IMR-90 (cell line): ENCODE measurements around the gene COL27A1. TPM values are rescaled to one million over a fixed set of nuclear protein-coding genes. Genes with fewer than 3 reads are reported as not detected.

ENCODE experiments used
- ATAC-seq: fragments of 200-7000 bp; cut with Tn5 transposase; 2 replicates; pipeline ENCODE4 v1.9.1; 2020; ENCODE audit warnings: low read depth, mild to moderate bottlenecking, moderate library complexity
- BruUV-seq: library from RNA; stranded (reverse); fragments of 400-500 nt; replicated peaks from 2 replicates; lab custom pipeline; 2021; lab: Mats Ljungman, UMichigan
- CTCF ChIA-PET: fragments of 300-600 bp; formaldehyde crosslinking; extraction: SDS; loops from one replicate; lab custom pipeline; 2021; ENCODE audit warnings: antibody characterized with exemption; lab: Yijun Ruan, JAX
- POLR2A ChIA-PET: fragments of 300-600 bp; sonication (Branson Sonifier 250); formaldehyde crosslinking; loops from one replicate; lab custom pipeline; 2022; ENCODE audit warnings: antibody characterized with exemption; ENCODE audit not compliant: unreplicated experiment; lab: Charles Lee
- DNase-seq: peaks from one replicate; pipeline ENCODE4 v3.0.0; 2013
- H2AFZ ChIP-seq: replicated peaks from 2 replicates; pipeline ENCODE3; 2013; ENCODE audit warnings: low read length, mild to moderate bottlenecking; ENCODE audit not compliant: poor library complexity
- H2AK5ac ChIP-seq: 2 replicates; pipeline ENCODE4 v1.6.1; 2013; ENCODE audit warnings: low read depth, low read length, inconsistent platforms
- H2AK9ac ChIP-seq: replicated peaks from 2 replicates; pipeline ENCODE3; 2013; ENCODE audit warnings: mild to moderate bottlenecking, low read depth, low read length, moderate library complexity; ENCODE audit not compliant: poor library complexity
- H2BK120ac ChIP-seq: 2 replicates; pipeline ENCODE4 v1.6.1; 2013; ENCODE audit warnings: low read depth, low read length, inconsistent platforms
- H2BK15ac ChIP-seq: 3 replicates; pipeline ENCODE4 v1.6.1; 2013; ENCODE audit warnings: low read depth, low read length, inconsistent platforms
- H2BK20ac ChIP-seq: 2 replicates; pipeline ENCODE4 v1.6.1; 2013; ENCODE audit warnings: low read depth, mild to moderate bottlenecking, inconsistent platforms, low read length, moderate library complexity
- H2BK5ac ChIP-seq: 2 replicates; pipeline ENCODE4 v1.6.1; 2013; ENCODE audit warnings: mild to moderate bottlenecking, low read depth, low read length, inconsistent platforms; ENCODE audit not compliant: poor library complexity, severe bottlenecking
- H3K14ac ChIP-seq: replicated peaks from 2 replicates; pipeline ENCODE4 v1.6.1; 2013; ENCODE audit warnings: low read depth, low read length, inconsistent platforms
- H3K18ac ChIP-seq: 2 replicates; pipeline ENCODE4 v1.6.1; 2013; ENCODE audit warnings: low read depth, low read length, control low read depth
- H3K23ac ChIP-seq: 2 replicates; pipeline ENCODE4 v1.6.1; 2013; ENCODE audit warnings: low read depth, low read length, inconsistent platforms
- H3K27ac ChIP-seq: 2 replicates; pipeline ENCODE4 v1.5.1; 2013; ENCODE audit warnings: mild to moderate bottlenecking, control low read depth, low read length; ENCODE audit not compliant: insufficient read depth
- H3K27me3 ChIP-seq: 2 replicates; pipeline ENCODE4 v1.6.1; 2013; ENCODE audit warnings: low read length; ENCODE audit not compliant: control insufficient read depth, insufficient read depth
- H3K36me3 ChIP-seq: 2 replicates; pipeline ENCODE4 v1.6.1; 2013; ENCODE audit warnings: low read length, mixed read lengths; ENCODE audit not compliant: control insufficient read depth, insufficient read depth
- H3K4ac ChIP-seq: 2 replicates; pipeline ENCODE4 v1.6.1; 2013; ENCODE audit warnings: low read depth, low read length, inconsistent platforms
- H3K4me1 ChIP-seq: 2 replicates; pipeline ENCODE4 v1.6.1; 2013; ENCODE audit warnings: low read length, mixed read lengths; ENCODE audit not compliant: control insufficient read depth, insufficient read depth
- H3K4me2 ChIP-seq: 2 replicates; pipeline ENCODE4 v1.6.1; 2013; ENCODE audit warnings: low read depth, mild to moderate bottlenecking, control low read depth, low read length, moderate library complexity
- H3K4me3 ChIP-seq: 2 replicates; pipeline ENCODE4 v1.5.1; 2013; ENCODE audit warnings: low read depth, mild to moderate bottlenecking, control low read depth, low read length, moderate library complexity; ENCODE audit not compliant: insufficient read depth
- H3K56ac ChIP-seq: 2 replicates; pipeline ENCODE4 v1.6.1; 2013; ENCODE audit warnings: low read length, inconsistent platforms; ENCODE audit not compliant: insufficient read depth; ENCODE audit errors: extremely low read depth
- H3K79me1 ChIP-seq, 2 experiments: 2 replicates each; pipeline ENCODE4 v1.6.1; 2013; ENCODE audit warnings: low read length in 2 of 2, inconsistent platforms in 1 of 2, low read depth in 1 of 2
- H3K9ac ChIP-seq: 2 replicates; pipeline ENCODE4 v1.6.1; 2013; ENCODE audit warnings: low read depth, low read length, control low read depth
- H3K9me1 ChIP-seq: 2 replicates; pipeline ENCODE4 v1.6.1; 2013; ENCODE audit warnings: low read length, inconsistent platforms; ENCODE audit not compliant: insufficient read depth
- H3K9me3 ChIP-seq: 2 replicates; pipeline ENCODE4 v1.6.1; 2013; ENCODE audit warnings: low read length; ENCODE audit not compliant: control insufficient read depth, insufficient read depth
- H4K20me1 ChIP-seq: 2 replicates; pipeline ENCODE4 v1.6.1; 2013; ENCODE audit warnings: low read length, inconsistent platforms; ENCODE audit not compliant: insufficient read depth
- H4K5ac ChIP-seq: 2 replicates; pipeline ENCODE4 v1.6.1; 2013; ENCODE audit warnings: mild to moderate bottlenecking, low read depth, low read length, control low read depth
- H4K8ac ChIP-seq, 2 experiments: 2 replicates each; pipeline ENCODE4 v1.6.1; 2013; ENCODE audit warnings: low read depth in 2 of 2, low read length in 2 of 2, control low read depth in 1 of 2, inconsistent platforms in 1 of 2
- H4K91ac ChIP-seq: 2 replicates; pipeline ENCODE4 v1.6.1; 2013; ENCODE audit warnings: low read depth, low read length, inconsistent platforms; ENCODE audit not compliant: insufficient read depth
- CHD1 ChIP-seq: IDR thresholded peaks from 2 replicates; pipeline ENCODE4 v1.6.1; 2012; ENCODE audit warnings: low read depth, low read length, improper control_type of control experiment
- MAFK ChIP-seq: IDR thresholded peaks from 2 replicates; pipeline ENCODE4 v1.6.1; 2012; ENCODE audit warnings: low read depth, low read length, improper control_type of control experiment
- MAZ ChIP-seq: IDR thresholded peaks from 2 replicates; pipeline ENCODE4 v1.6.1; 2012; ENCODE audit warnings: low read depth, mild to moderate bottlenecking, low read length, improper control_type of control experiment, moderate library complexity, borderline replicate concordance
- NFE2L2 ChIP-seq: fragments of 150-350 bp; IDR thresholded peaks from 2 replicates; pipeline ENCODE4 v1.6.1; 2016; ENCODE audit warnings: low read depth, mild to moderate bottlenecking, low read length
- POLR2A ChIP-seq: IDR thresholded peaks from 2 replicates; pipeline ENCODE4 v1.6.1; 2012; ENCODE audit warnings: mild to moderate bottlenecking, low read depth, low read length
- RAD21 ChIP-seq: IDR thresholded peaks from 2 replicates; pipeline ENCODE4 v1.6.1; 2012; ENCODE audit warnings: low read length, improper control_type of control experiment
- RFX5 ChIP-seq: IDR thresholded peaks from 2 replicates; pipeline ENCODE4 v1.8.0; 2012; ENCODE audit warnings: low read depth, mild to moderate bottlenecking, low read length, moderate library complexity
- SMC3 ChIP-seq: fragments of 150-350 bp; IDR thresholded peaks from 2 replicates; pipeline ENCODE4 v1.6.1; 2016; ENCODE audit warnings: low read depth, mild to moderate bottlenecking, antibody characterized with exemption, low read length, moderate library complexity
- WGBS, 2 experiments: methylation state at CpG; one replicate each; pipeline versions ENCODE4 v1.1.5 to v1.1.7; 2013; ENCODE audit warnings: missing lambda C conversion rate in 2 of 2; ENCODE audit not compliant: insufficient read length in 1 of 2; ENCODE audit errors: extremely low coverage in 2 of 2; 5-methylcytosine and 5-hydroxymethylcytosine counted together
- dilution Hi-C: fragments of 300-500 bp; cut with HindIII; formaldehyde crosslinking; loops from one replicate; pipeline ENCODE4 v1.14.3; 2018; ENCODE audit warnings: low sequenced_read_pairs; ENCODE audit not compliant: unreplicated experiment
- in situ Hi-C: fragments of 300-500 bp; cut with MboI; formaldehyde crosslinking; loops from 3 replicates; pipeline ENCODE4 v1.14.3; 2019; ENCODE audit warnings: low sequenced_read_pairs, inconsistent platforms, mixed read lengths
- intact Hi-C: fragments of 100-400 bp; cut with micrococcal nuclease; formaldehyde crosslinking; loops from 2 replicates; pipeline ENCODE4 v1.10.0; 2022
- polyA plus RNA-seq, 3 experiments: library from polyadenylated mRNA; depleted of rRNA; stranded (reverse); fragments of >200 nt; gene quantifications; 2 replicates each; pipeline ENCODE4 v1.2.3, GENCODE V29; 2012; ENCODE audit warnings: low replicate concordance in 1 of 3
- total RNA-seq: library from RNA; depleted of rRNA; stranded (reverse); fragments of >200 nt; gene quantifications from 2 replicates; pipeline ENCODE4 v1.2.3, GENCODE V29; 2012
- TF ChIP-seq, protein P1 (sequence below): conservative IDR thresholded peaks from 2 replicates; pipeline ENCODE4 v1.5.1; 2012; ENCODE audit warnings: mild to moderate bottlenecking, low read depth, low read length, improper control_type of control experiment

The COL27A1 gene
- total and polyA plus RNA-seq, 2 of the 4 experiments (the other 2 are of a cell fraction): 3.2 to 18.3 TPM

DNA sequence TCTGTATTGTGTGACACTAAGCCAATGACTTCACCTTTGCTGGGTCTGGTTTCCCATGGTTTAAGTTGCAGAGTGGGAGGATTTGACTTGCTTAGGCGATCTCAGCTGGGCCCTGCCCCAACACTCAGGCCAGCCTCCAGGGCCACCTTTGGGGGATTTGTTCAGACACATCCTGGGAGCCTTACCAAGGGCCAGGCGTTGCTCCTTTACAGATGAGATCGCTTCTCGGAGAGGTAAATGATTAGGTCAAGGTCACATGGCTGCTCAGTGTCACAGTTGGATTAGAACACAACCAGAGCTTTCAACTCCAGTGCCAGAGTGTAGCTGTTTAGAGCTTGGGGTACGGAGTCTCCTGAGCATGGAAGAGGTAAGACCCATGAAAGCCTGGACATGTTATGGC lies 57.5 kb downstream of the COL27A1 start:
- H3K4me3 ChIP-seq: no peak overlapping the region
- H3K4me1 ChIP-seq: peaks cover 19% of the 10 kb centered on the region
- H4K5ac ChIP-seq: no peak overlapping the region
- 100% methylated on average over 2 of the region's 5 CpGs; no CpG with 5 or more reads in 1 of the 2 experiments for WGBS, 2 experiments
- H3K4ac ChIP-seq: no peak overlapping the region
- no peak overlapping the region for H2AK9ac ChIP-seq
- no TSS peak for BruUV-seq
- H3K79me1 ChIP-seq: 0 out of 4 replicates have a peak, but pooled peaks cover 0 to 1% of the 10 kb centered on the region in 2 experiments
- no peak overlapping the region for H3K9ac ChIP-seq
- in situ Hi-C loops: no loop called here
- no peaks in the 10 kb centered on the region for H3K27me3 ChIP-seq
- TF ChIP-seq POLR2A (no peak), RAD21 (no peak), NFE2L2 (no peak), RFX5 (no peak), SMC3 (no peak), MAFK (no peak), CHD1 (no peak), MAZ (no peak)
- TF ChIP-seq, protein P1, sequence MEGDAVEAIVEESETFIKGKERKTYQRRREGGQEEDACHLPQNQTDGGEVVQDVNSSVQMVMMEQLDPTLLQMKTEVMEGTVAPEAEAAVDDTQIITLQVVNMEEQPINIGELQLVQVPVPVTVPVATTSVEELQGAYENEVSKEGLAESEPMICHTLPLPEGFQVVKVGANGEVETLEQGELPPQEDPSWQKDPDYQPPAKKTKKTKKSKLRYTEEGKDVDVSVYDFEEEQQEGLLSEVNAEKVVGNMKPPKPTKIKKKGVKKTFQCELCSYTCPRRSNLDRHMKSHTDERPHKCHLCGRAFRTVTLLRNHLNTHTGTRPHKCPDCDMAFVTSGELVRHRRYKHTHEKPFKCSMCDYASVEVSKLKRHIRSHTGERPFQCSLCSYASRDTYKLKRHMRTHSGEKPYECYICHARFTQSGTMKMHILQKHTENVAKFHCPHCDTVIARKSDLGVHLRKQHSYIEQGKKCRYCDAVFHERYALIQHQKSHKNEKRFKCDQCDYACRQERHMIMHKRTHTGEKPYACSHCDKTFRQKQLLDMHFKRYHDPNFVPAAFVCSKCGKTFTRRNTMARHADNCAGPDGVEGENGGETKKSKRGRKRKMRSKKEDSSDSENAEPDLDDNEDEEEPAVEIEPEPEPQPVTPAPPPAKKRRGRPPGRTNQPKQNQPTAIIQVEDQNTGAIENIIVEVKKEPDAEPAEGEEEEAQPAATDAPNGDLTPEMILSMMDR: no peak
- no peak overlapping the region for H4K91ac ChIP-seq
- H3K9me1 ChIP-seq: peaks cover 14% of the 10 kb centered on the region
- H2AK5ac ChIP-seq: no peak overlapping the region
- ATAC-seq: no peak
- intact Hi-C loops: no loop called here
- no peak overlapping the region for H3K23ac ChIP-seq
- H4K20me1 ChIP-seq: no peaks in the 10 kb centered on the region
- ChIA-PET CTCF (no interaction called here), POLR2A (no interaction called here)
- no peak overlapping the region for H3K4me2 ChIP-seq
- no peak overlapping the region for H2BK120ac ChIP-seq
- H2BK15ac ChIP-seq: no peak overlapping the region
- no peak overlapping the region for H2AFZ ChIP-seq
- no peak overlapping the region for H3K14ac ChIP-seq
- no peak for DNase-seq
- H3K56ac ChIP-seq: no peak overlapping the region
- peaks cover 15% of the 10 kb centered on the region for H3K36me3 ChIP-seq
- no peak overlapping the region for H3K18ac ChIP-seq
- H3K27ac ChIP-seq: no peak overlapping the region
- H3K9me3 ChIP-seq: no peaks in the 10 kb centered on the region
- no peak overlapping the region for H2BK20ac ChIP-seq
- no peak overlapping the region for H2BK5ac ChIP-seq
- dilution Hi-C loops: no loop called here
- H4K8ac ChIP-seq: no peak overlapping the region
